ENCODE data around the gene NUMA1. TPM values are rescaled to one million over a fixed set of nuclear protein-coding genes. Genes with fewer than 3 reads are reported as not detected.

Gene NUMA1
- total and polyA plus RNA-seq, 2 of the 8 experiments (the other 6 are each of a cell fraction or from before 2014, with no cell fraction given), result 101 to 107 TPM

DNA sequence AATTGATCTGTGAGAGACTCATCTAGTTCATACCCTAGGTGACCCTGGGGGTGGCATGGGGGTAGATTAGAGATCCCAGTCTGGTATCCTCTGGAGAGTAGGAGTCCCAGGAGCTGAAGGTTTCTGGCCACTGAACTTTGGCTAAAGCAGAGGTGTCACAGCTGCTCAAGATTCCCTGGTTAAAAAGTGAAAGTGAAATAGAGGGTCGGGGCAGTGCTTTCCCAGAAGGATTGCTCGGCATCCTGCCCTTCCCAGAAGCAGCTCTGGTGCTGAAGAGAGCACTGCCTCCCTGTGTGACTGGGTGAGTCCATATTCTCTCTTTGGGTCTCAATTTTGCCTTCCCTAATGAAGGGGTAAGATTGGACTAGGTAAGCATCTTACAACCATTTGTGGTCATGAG is 81.0 kb downstream of the NUMA1 start:
- Histone ChIP-seq H4K91ac (replicated peaks; ENCODE audit: insufficient read length, low read length) (no peak overlapping the region), H4K20me1 (replicated peaks in 1 of 2; ENCODE audit: control insufficient read depth in 1 of 2, insufficient read depth in 2 of 2, low read length in 2 of 2) (peaks cover 16% of the 10 kb centered on the region in 2 experiments), H3K23ac (ENCODE audit: insufficient read length) (no peak overlapping the region), H3K9me3 (ENCODE audit: insufficient read depth in 2 of 2, low read depth in 1 of 2, low read length in 1 of 2) (no peaks in the 10 kb centered on the region), H3K23me2 (ENCODE audit: low read depth, low read length) (no peaks in the 10 kb centered on the region), H2BK120ac (replicated peaks; ENCODE audit: low read depth, low read length) (no peak overlapping the region), H3K4me1 (replicated peaks in 1 of 4; ENCODE audit: control insufficient read depth in 3 of 4, insufficient read depth in 4 of 4, low read length in 3 of 4) (no peaks in the 10 kb centered on the region), H3K18ac (ENCODE audit: extremely low read depth, low read length) (no peak overlapping the region), H3K79me2 (ENCODE audit: control insufficient read depth in 1 of 2, insufficient read depth in 2 of 2, low read length in 2 of 2) (no peaks in the 10 kb centered on the region; a peak in 1 of 4 replicates), H3K56ac (replicated peaks; ENCODE audit: insufficient read length, low read depth, low read length) (no peak overlapping the region), H2AFZ (ENCODE audit: low read length) (no peak overlapping the region), H3K4me3 (ENCODE audit: extremely low read depth in 1 of 4, insufficient read depth in 2 of 4, low read depth in 3 of 4, low read length in 4 of 4) (no peak overlapping the region), H3K4me2 (ENCODE audit: insufficient read depth in 1 of 2, low read depth in 2 of 2, low read length in 2 of 2) (no peak overlapping the region), H3K27me3 (replicated peaks in 1 of 4; ENCODE audit: control insufficient read depth in 3 of 4, extremely low read depth in 1 of 4, insufficient read depth in 3 of 4, low read length in 3 of 4) (no peaks in the 10 kb centered on the region), H2BK12ac (ENCODE audit: low read depth, low read length) (no peak overlapping the region), H3K27ac (ENCODE audit: low read depth, low read length) (no peak overlapping the region), H4K5ac (ENCODE audit: insufficient read length, low read depth, low read length) (no peak overlapping the region), H2AK5ac (ENCODE audit: low read depth, low read length) (no peak overlapping the region), H3K4ac (replicated peaks; ENCODE audit: insufficient read length, low read depth, low read length) (no peak overlapping the region), H3K36me3 (ENCODE audit: control insufficient read depth in 2 of 4, insufficient read depth in 4 of 4, low read length in 3 of 4) (peaks cover 11 to 28% (median 17%) of the 10 kb centered on the region in 4 experiments), H4K8ac (ENCODE audit: extremely low read depth, insufficient read depth, low read length) (no peak overlapping the region), H2BK20ac (ENCODE audit: low read length) (no peak overlapping the region), H2BK5ac (ENCODE audit: low read depth, low read length) (no peak overlapping the region), H3K14ac (ENCODE audit: insufficient read length) (no peak overlapping the region), H2BK15ac (ENCODE audit: low read length) (no peak overlapping the region), H3K79me1 (ENCODE audit: low read depth, low read length) (no peaks in the 10 kb centered on the region), H3K9ac (replicated peaks in 1 of 4; ENCODE audit: extremely low read depth in 1 of 4, low read depth in 3 of 4, low read length in 3 of 4) (no peak overlapping the region)
- CTCF ChIA-PET (ENCODE audit: partially characterized antibody), result interaction anchor here (0.6 to 3.7 kb wide), 4 partner anchors 9 to 22 kb away, joined by 3 to 18 read pairs (median 13); no protein-coding TSS in a partner anchor
- POLR2A ChIA-PET (ENCODE audit: partially characterized antibody), result interaction anchor here (1.2 to 1.8 kb wide), 4 partner anchors 8 to 224 kb away, joined by 3 to 6 read pairs (median 4); no protein-coding TSS in a partner anchor
- no peak for TF ChIP-seq NANOG (IDR thresholded peaks at IDR 0.05; ENCODE audit: insufficient read depth, low read depth, low read length, poor library complexity, severe bottlenecking)
- TF ChIP-seq, protein P1, sequence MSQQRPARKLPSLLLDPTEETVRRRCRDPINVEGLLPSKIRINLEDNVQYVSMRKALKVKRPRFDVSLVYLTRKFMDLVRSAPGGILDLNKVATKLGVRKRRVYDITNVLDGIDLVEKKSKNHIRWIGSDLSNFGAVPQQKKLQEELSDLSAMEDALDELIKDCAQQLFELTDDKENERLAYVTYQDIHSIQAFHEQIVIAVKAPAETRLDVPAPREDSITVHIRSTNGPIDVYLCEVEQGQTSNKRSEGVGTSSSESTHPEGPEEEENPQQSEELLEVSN (IDR thresholded peaks at IDR 0.05), result no peak
- TF ChIP-seq HDAC6 (IDR thresholded peaks at IDR 0.05; ENCODE audit: low read depth, low read length), result no peak
- TF ChIP-seq PHF8 (conservative IDR thresholded peaks at IDR 0.05; ENCODE audit: low read depth, low read length), result no peak
- TF ChIP-seq SIX5 (IDR thresholded peaks at IDR 0.05; ENCODE audit: low read depth, low read length), result no peak
- FAIRE-seq (no peak), DNase-seq (ENCODE audit: low read depth in 1 of 2, low spot score in 2 of 2) (no peak)
- 100% methylated on average over 2 of the region's 2 CpGs; no CpG with 5 or more reads in 1 of the 2 experiments for WGBS, 2 experiments (ENCODE audit: extremely low coverage in 1 of 2, insufficient coverage in 1 of 2, insufficient read length in 1 of 2, insufficient replicate concordance in 2 of 2, low coverage in 1 of 2, low lambda C conversion rate in 2 of 2, missing lambda C conversion rate in 1 of 2)
